Measurements from ENCODE around the gene LRRC26. TPM values are rescaled to one million over a fixed set of nuclear protein-coding genes. Genes with fewer than 3 reads are reported as not detected.

LRRC26 gene
- total RNA-seq, 1 donor = not detected

DNA sequence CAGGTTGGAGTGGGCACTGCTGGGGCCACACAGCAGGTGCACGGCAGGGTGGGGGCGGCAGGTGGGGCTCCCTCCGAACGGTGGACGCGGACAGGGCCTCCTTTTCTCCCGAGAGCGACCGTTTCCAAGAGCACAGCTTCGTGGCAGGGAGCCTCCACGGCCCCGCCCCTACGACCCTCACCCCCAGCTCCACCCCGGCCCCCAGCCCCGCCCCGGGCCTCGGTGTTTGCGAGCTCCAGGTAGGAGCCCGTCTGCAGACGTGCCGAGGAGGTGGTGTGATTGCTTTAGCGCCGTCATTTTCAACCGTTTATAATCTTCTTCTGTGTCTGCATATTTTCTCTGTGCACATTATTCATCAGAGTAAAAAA lies 22.1 kb downstream of the LRRC26 start:
- no peak overlapping the region for H3K4me2 ChIP-seq (ENCODE audit: insufficient read depth, low read length)
- H3K9me3 ChIP-seq (ENCODE audit: low read depth, low read length) = no peaks in the 10 kb centered on the region
- no peaks in the 10 kb centered on the region for H3K36me3 ChIP-seq (ENCODE audit: insufficient read depth, low read length)
- H3K4me1 ChIP-seq (ENCODE audit: insufficient read depth, low read length) = no peaks in the 10 kb centered on the region
- H2AFZ ChIP-seq (ENCODE audit: low read length) = no peak overlapping the region
- no peaks in the 10 kb centered on the region for H4K20me1 ChIP-seq (ENCODE audit: insufficient read depth, low read length)
- DNase-seq (ENCODE audit: insufficient read length, low spot score, missing footprints) = peak; percentile 62
- no peak overlapping the region for H3K27ac ChIP-seq (ENCODE audit: low read depth, low read length)
- no peaks in the 10 kb centered on the region for H3K27me3 ChIP-seq (ENCODE audit: insufficient read depth, low read length)
- no peaks in the 10 kb centered on the region for H3K79me2 ChIP-seq (ENCODE audit: insufficient read depth, low read length)
- no peak overlapping the region for H3K4me3 ChIP-seq (ENCODE audit: insufficient read depth, low read length)
- TF ChIP-seq, protein P1, sequence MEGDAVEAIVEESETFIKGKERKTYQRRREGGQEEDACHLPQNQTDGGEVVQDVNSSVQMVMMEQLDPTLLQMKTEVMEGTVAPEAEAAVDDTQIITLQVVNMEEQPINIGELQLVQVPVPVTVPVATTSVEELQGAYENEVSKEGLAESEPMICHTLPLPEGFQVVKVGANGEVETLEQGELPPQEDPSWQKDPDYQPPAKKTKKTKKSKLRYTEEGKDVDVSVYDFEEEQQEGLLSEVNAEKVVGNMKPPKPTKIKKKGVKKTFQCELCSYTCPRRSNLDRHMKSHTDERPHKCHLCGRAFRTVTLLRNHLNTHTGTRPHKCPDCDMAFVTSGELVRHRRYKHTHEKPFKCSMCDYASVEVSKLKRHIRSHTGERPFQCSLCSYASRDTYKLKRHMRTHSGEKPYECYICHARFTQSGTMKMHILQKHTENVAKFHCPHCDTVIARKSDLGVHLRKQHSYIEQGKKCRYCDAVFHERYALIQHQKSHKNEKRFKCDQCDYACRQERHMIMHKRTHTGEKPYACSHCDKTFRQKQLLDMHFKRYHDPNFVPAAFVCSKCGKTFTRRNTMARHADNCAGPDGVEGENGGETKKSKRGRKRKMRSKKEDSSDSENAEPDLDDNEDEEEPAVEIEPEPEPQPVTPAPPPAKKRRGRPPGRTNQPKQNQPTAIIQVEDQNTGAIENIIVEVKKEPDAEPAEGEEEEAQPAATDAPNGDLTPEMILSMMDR (IDR thresholded peaks at IDR 0.05; ENCODE audit: extremely low read depth, low read depth, low read length) = no peak

DNA sequence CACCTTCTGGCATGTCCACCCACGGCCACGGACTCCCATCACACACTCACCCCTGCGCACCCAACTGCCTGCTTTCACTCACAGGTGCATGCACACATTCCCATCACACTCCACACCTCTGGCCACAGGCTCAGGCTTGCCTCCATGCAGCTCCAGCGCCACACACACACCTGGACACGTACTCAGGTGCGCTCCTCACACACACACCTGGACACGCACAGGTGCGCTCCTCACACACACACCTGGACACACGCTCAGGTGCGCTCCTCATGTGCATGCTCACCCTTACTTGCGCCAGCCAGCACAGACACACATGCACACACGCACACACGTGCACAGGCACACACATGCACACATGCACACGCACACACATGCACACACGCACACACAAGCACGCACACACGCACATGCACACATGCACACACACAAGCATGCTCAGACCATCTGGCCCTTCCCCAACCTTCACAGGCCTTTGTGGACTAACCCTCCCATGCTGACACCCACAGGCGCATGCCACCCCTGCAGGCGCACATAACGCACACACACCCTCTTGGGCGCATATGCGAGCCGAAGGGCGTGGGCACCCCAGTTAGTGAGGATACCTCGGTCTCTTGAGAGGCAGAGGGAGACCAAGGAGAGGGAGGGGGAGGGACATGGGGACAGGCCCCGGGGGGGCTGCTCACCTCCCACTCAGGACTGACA lies 22.6 kb downstream of the LRRC26 start:
- no peak overlapping the region for H3K27ac ChIP-seq (ENCODE audit: low read depth, low read length)
- H3K4me3 ChIP-seq (ENCODE audit: insufficient read depth, low read length) = no peak overlapping the region
- TF ChIP-seq, protein P1 (IDR thresholded peaks at IDR 0.05; ENCODE audit: extremely low read depth, low read depth, low read length) = no peak
- no peaks in the 10 kb centered on the region for H3K9me3 ChIP-seq (ENCODE audit: low read depth, low read length)
- H3K36me3 ChIP-seq (ENCODE audit: insufficient read depth, low read length) = no peaks in the 10 kb centered on the region
- DNase-seq (ENCODE audit: insufficient read length, low spot score, missing footprints) = peak; percentile 80
- H3K79me2 ChIP-seq (ENCODE audit: insufficient read depth, low read length) = no peaks in the 10 kb centered on the region
- H2AFZ ChIP-seq (ENCODE audit: low read length) = no peak overlapping the region
- peaks cover 2% of the 10 kb centered on the region for H3K27me3 ChIP-seq (ENCODE audit: insufficient read depth, low read length)
- no peak overlapping the region for H3K4me2 ChIP-seq (ENCODE audit: insufficient read depth, low read length)
- H3K4me1 ChIP-seq (ENCODE audit: insufficient read depth, low read length) = no peaks in the 10 kb centered on the region
- no peaks in the 10 kb centered on the region for H4K20me1 ChIP-seq (ENCODE audit: insufficient read depth, low read length)

DNA sequence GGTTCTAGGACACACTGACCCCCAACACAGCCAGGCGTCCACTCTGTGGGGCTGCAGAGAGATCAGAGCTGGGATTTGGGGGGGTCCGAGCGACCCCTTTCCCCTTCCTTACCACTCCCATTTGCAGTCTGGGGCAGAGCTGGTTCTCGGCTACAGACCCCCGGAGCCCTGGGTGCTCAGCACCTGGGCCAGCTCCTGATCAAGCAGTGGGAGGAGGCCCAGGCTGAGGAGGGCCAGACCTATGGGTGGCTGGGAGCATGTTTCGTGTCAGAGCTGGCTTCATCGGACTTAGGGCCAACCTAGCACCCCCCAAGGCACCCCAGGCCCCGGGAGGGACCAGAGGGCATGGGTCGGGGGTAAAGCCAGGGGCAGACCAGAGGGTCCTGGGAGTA lies 23.3 kb downstream of the LRRC26 start:
- Histone ChIP-seq H3K27ac (ENCODE audit: low read depth, low read length) (no peak overlapping the region), H3K4me3 (ENCODE audit: insufficient read depth, low read length) (no peak overlapping the region), H3K4me1 (ENCODE audit: insufficient read depth, low read length) (no peaks in the 10 kb centered on the region), H3K79me2 (ENCODE audit: insufficient read depth, low read length) (no peaks in the 10 kb centered on the region), H4K20me1 (ENCODE audit: insufficient read depth, low read length) (no peaks in the 10 kb centered on the region), H3K27me3 (ENCODE audit: insufficient read depth, low read length) (peaks cover 3% of the 10 kb centered on the region), H3K36me3 (ENCODE audit: insufficient read depth, low read length) (no peaks in the 10 kb centered on the region), H3K9me3 (ENCODE audit: low read depth, low read length) (no peaks in the 10 kb centered on the region), H2AFZ (ENCODE audit: low read length) (no peak overlapping the region), H3K4me2 (ENCODE audit: insufficient read depth, low read length) (no peak overlapping the region)
- DNase-seq (ENCODE audit: insufficient read length, low spot score, missing footprints) = peak; percentile 84
- TF ChIP-seq, protein P1 (IDR thresholded peaks at IDR 0.05; ENCODE audit: extremely low read depth, low read depth, low read length) = no peak

DNA sequence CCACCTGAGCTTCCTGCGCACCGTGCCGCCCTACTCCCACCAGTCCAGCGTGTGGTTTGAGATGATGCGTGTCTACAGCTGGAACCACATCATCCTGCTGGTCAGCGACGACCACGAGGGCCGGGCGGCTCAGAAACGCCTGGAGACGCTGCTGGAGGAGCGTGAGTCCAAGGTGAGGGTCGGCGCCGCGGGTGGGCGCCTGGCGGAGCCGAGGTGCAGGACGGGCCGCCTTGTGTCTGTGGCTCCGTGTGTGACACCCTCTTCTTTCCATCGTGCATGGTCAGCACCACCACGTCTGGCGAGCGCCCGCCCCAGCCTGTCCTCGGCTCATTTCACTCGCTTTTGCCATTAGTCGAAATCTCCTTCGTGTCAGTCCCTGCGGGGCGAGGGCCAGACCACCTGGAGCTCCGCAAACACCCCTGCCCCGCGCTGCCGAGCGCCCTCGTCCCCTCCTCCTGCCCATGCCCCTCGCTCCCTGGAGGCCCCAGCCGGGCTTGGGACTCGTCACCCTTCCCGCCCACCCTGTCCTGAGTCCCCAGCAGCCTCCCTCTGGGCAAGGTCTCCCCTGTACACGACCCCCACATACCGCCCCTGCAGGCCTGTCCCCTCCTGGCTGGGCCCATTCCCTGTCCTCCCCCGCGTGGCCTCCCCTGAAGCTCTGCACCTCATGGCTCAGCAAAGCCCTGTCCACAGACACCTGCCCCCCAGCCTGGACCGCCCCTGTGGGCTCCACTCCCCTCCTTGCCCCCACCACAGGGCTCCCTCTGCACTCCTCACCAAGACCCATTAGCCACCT lies 23.9 kb downstream of the LRRC26 start:
- Histone ChIP-seq H4K20me1 (ENCODE audit: insufficient read depth, low read length) (no peaks in the 10 kb centered on the region), H3K27ac (ENCODE audit: low read depth, low read length) (no peak overlapping the region), H3K36me3 (ENCODE audit: insufficient read depth, low read length) (no peaks in the 10 kb centered on the region), H3K4me1 (ENCODE audit: insufficient read depth, low read length) (no peaks in the 10 kb centered on the region), H3K79me2 (ENCODE audit: insufficient read depth, low read length) (no peaks in the 10 kb centered on the region), H3K4me2 (ENCODE audit: insufficient read depth, low read length) (no peak overlapping the region), H3K27me3 (ENCODE audit: insufficient read depth, low read length) (peaks cover 8% of the 10 kb centered on the region), H3K9me3 (ENCODE audit: low read depth, low read length) (no peaks in the 10 kb centered on the region), H2AFZ (ENCODE audit: low read length) (no peak overlapping the region), H3K4me3 (ENCODE audit: insufficient read depth, low read length) (no peak overlapping the region)
- TF ChIP-seq, protein P1 (IDR thresholded peaks at IDR 0.05; ENCODE audit: extremely low read depth, low read depth, low read length) = no peak
- peak; percentile 93 for DNase-seq (ENCODE audit: insufficient read length, low spot score, missing footprints)
